ENCODE measurements around the gene GOT1. TPM values are rescaled to one million over a fixed set of nuclear protein-coding genes. Genes with fewer than 3 reads are reported as not detected.

Gene GOT1
- polyA plus RNA-seq, 3 donors: 2.6 to 10.4 (median 8.2) TPM

GRCh38 chr10:99387071-99387470 lies 43.4 kb downstream of the GOT1 start:
- Histone ChIP-seq H3K27me3 (ENCODE audit: control insufficient read depth in 2 of 2, insufficient read depth in 2 of 2, low read length in 2 of 2) (no peaks in the 10 kb centered on the region), H4K20me1 (ENCODE audit: insufficient read depth, low read length) (no peaks in the 10 kb centered on the region), H3K9ac (ENCODE audit: insufficient read depth, low read length, poor library complexity, severe bottlenecking) (no peak overlapping the region), H3K27ac (ENCODE audit: low read depth in 1 of 2, low read length in 2 of 2) (no peak overlapping the region), H3K36me3 (replicated peaks in 1 of 2; ENCODE audit: control insufficient read depth in 1 of 2, insufficient read depth in 2 of 2, low read length in 2 of 2) (no peaks in the 10 kb centered on the region), H3K4me3 (replicated peaks in 1 of 3; ENCODE audit: low read depth in 2 of 3, low read length in 3 of 3) (no peak overlapping the region), H3K4me1 (ENCODE audit: control insufficient read depth in 1 of 2, insufficient read depth in 2 of 2, low read length in 2 of 2) (no peaks in the 10 kb centered on the region), H3K9me3 (replicated peaks in 1 of 2; ENCODE audit: control insufficient read depth in 1 of 2, insufficient read depth in 1 of 2, low read length in 2 of 2) (no peaks in the 10 kb centered on the region), H3K4me2 (replicated peaks; ENCODE audit: extremely low read depth, low read length, poor library complexity, severe bottlenecking) (no peak overlapping the region), H2AFZ (ENCODE audit: insufficient read depth, low read depth, low read length, poor library complexity, severe bottlenecking) (no peak overlapping the region), H3K79me2 (ENCODE audit: insufficient read depth, low read length) (no peaks in the 10 kb centered on the region)
- H3K4me3 Mint-ChIP-seq: no peak overlapping the region
- peaks cover 0 to 1% (median 1%) of the 10 kb centered on the region in 3 donors for H3K27me3 Mint-ChIP-seq (ENCODE audit: low read depth in 3 of 3)
- no peak overlapping the region for H3K27ac Mint-ChIP-seq
- WGBS (ENCODE audit: insufficient coverage): 100% methylated on average over 2 of the region's 4 CpGs
- H3K9me3 Mint-ChIP-seq: peaks cover 0 to 2% (median 0%) of the 10 kb centered on the region in 7 donors
- TF ChIP-seq CTCF (IDR thresholded peaks at IDR 0.05): no peak
- no peaks in the 10 kb centered on the region for H3K36me3 Mint-ChIP-seq
- no peak for DNase-seq
- H3K4me1 Mint-ChIP-seq: no peaks in the 10 kb centered on the region
- intact Hi-C loops (cut with micrococcal nuclease): no loop called here

- Histone ChIP-seq H3K9ac (ENCODE audit: insufficient read depth, low read length, poor library complexity, severe bottlenecking) (no peak overlapping the region), H3K27ac (ENCODE audit: low read depth in 1 of 2, low read length in 2 of 2) (no peak overlapping the region), H3K9me3 (replicated peaks in 1 of 2; ENCODE audit: control insufficient read depth in 1 of 2, insufficient read depth in 1 of 2, low read length in 2 of 2) (no peaks in the 10 kb centered on the region), H4K20me1 (ENCODE audit: insufficient read depth, low read length) (no peaks in the 10 kb centered on the region), H3K27me3 (ENCODE audit: control insufficient read depth in 2 of 2, insufficient read depth in 2 of 2, low read length in 2 of 2) (no peaks in the 10 kb centered on the region), H2AFZ (ENCODE audit: insufficient read depth, low read depth, low read length, poor library complexity, severe bottlenecking) (no peak overlapping the region), H3K36me3 (replicated peaks in 1 of 2; ENCODE audit: control insufficient read depth in 1 of 2, insufficient read depth in 2 of 2, low read length in 2 of 2) (no peaks in the 10 kb centered on the region), H3K79me2 (ENCODE audit: insufficient read depth, low read length) (no peaks in the 10 kb centered on the region), H3K4me3 (replicated peaks in 1 of 3; ENCODE audit: low read depth in 2 of 3, low read length in 3 of 3) (no peak overlapping the region), H3K4me2 (replicated peaks; ENCODE audit: extremely low read depth, low read length, poor library complexity, severe bottlenecking) (no peak overlapping the region), H3K4me1 (ENCODE audit: control insufficient read depth in 1 of 2, insufficient read depth in 2 of 2, low read length in 2 of 2) (no peaks in the 10 kb centered on the region)
- intact Hi-C loops (cut with micrococcal nuclease): no loop called here
- peaks cover 0 to 1% (median 0%) of the 10 kb centered on the region in 3 donors for H3K27me3 Mint-ChIP-seq (ENCODE audit: low read depth in 3 of 3)
- no peaks in the 10 kb centered on the region for H3K4me1 Mint-ChIP-seq
- whole genome bisulfite sequencing (ENCODE audit: insufficient coverage): no CpG with 5 or more reads among the region's 1 CpG
- no peak for DNase-seq
- no peak for TF ChIP-seq CTCF (IDR thresholded peaks at IDR 0.05)
- H3K4me3 Mint-ChIP-seq: no peak overlapping the region
- H3K27ac Mint-ChIP-seq: no peak overlapping the region
- H3K36me3 Mint-ChIP-seq: no peaks in the 10 kb centered on the region
- H3K9me3 Mint-ChIP-seq: peaks cover 0 to 2% (median 0%) of the 10 kb centered on the region in 7 donors
Measured at GRCh38 chr10:99382176-99382575, 48.2 kb downstream of the GOT1 start.

All from CD14-positive monocyte (primary cell).